ENCODE data around the gene EMC6. TPM values are rescaled to one million over a fixed set of nuclear protein-coding genes. Genes with fewer than 3 reads are reported as not detected.

EMC6 gene
- total and polyA plus RNA-seq, 2 of the 13 experiments (the other 11 are each of a cell fraction or from before 2014, with no cell fraction given) = 45.1 to 47.7 TPM

DNA sequence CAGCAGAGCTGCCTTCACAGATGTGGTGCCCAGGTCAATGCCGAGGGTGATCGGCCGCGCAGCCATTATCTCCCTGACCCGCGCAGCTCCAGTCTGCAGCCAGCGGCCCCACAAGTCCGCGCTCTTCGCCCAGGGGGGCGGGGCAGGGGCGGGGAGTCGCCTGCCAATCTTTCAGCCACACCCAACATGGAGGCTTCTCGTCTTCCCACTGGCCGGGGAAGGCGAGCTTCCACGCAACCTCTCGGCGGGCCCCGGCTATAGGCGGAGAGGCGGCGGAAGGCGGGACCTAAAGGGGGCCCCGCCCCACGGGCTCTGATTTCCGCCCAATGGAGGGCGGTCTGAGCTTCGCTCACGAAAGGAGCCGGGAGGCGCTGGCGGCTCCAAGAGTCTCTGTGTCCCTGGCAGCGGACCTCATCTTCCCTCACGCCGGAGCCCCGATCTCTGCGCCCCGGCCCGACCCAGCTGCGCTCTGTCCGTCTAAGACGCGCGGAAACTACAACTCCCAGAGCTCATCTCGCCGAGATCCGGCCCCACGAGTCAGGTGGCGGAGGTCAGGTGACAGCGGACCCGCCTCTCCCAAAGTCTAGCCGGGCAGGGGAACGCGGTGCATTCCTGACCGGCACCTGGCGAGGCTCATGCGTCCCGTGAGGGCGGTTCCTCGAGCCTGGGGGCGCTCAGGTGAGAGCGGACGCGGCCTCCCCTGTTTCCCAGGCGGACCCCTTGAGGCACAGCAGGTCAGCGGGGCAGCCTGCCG, 32.3 kb upstream of the EMC6 start, which contains the start of the genes CTNS and SHPK (continued):
- TF ChIP-seq HCFC1 (IDR thresholded peaks at IDR 0.05; ENCODE audit: low read depth, low read length) (peak; percentile 86), NR2F1 (CRISPR knock-in tag; IDR thresholded peaks at IDR 0.05) (no peak), MEIS1 (CRISPR knock-in tag; IDR thresholded peaks at IDR 0.05; ENCODE audit: borderline replicate concordance) (no peak), RFX3 (CRISPR knock-in tag; IDR thresholded peaks at IDR 0.05) (no peak; the same call in 1 of the 2 replicates), ATRX (CRISPR knock-in tag; IDR thresholded peaks at IDR 0.05; ENCODE audit: borderline replicate concordance) (no peak), DNMT1 (CRISPR knock-in tag; IDR thresholded peaks at IDR 0.05) (no peak), ZNF839 (CRISPR knock-in tag; IDR thresholded peaks at IDR 0.05; ENCODE audit: borderline replicate concordance) (peak; percentile 45), TBL1XR1 (IDR thresholded peaks at IDR 0.05; ENCODE audit: borderline replicate concordance, low read length, partially characterized antibody) (peak; percentile 30), ZFP91 (CRISPR knock-in tag; IDR thresholded peaks at IDR 0.05; ENCODE audit: borderline replicate concordance) (peak; percentile 76), MYC (CRISPR knock-in tag; IDR thresholded peaks at IDR 0.05; ENCODE audit: borderline replicate concordance) (peak; percentile 66), MIER3 (CRISPR knock-in tag; IDR thresholded peaks at IDR 0.05; ENCODE audit: borderline replicate concordance) (no peak), ZNF260 (CRISPR knock-in tag; IDR thresholded peaks at IDR 0.05; ENCODE audit: borderline replicate concordance, low read depth) (no peak), ZNF121 (CRISPR knock-in tag; IDR thresholded peaks at IDR 0.05) (0 out of 2 replicates have a peak, but pooled peaks have one; percentile 39), SIX1 (CRISPR knock-in tag; IDR thresholded peaks at IDR 0.05; ENCODE audit: borderline replicate concordance) (peak; percentile 23; the same call in 1 of the 2 replicates)
- TF ChIP-seq, protein P1, sequence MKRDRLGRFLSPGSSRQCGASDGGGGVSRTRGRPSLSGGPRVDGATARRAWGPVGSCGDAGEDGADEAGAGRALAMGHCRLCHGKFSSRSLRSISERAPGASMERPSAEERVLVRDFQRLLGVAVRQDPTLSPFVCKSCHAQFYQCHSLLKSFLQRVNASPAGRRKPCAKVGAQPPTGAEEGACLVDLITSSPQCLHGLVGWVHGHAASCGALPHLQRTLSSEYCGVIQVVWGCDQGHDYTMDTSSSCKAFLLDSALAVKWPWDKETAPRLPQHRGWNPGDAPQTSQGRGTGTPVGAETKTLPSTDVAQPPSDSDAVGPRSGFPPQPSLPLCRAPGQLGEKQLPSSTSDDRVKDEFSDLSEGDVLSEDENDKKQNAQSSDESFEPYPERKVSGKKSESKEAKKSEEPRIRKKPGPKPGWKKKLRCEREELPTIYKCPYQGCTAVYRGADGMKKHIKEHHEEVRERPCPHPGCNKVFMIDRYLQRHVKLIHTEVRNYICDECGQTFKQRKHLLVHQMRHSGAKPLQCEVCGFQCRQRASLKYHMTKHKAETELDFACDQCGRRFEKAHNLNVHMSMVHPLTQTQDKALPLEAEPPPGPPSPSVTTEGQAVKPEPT (CRISPR knock-in tag; IDR thresholded peaks at IDR 0.05; ENCODE audit: low read depth) = no peak
- TF ChIP-seq, protein P2, sequence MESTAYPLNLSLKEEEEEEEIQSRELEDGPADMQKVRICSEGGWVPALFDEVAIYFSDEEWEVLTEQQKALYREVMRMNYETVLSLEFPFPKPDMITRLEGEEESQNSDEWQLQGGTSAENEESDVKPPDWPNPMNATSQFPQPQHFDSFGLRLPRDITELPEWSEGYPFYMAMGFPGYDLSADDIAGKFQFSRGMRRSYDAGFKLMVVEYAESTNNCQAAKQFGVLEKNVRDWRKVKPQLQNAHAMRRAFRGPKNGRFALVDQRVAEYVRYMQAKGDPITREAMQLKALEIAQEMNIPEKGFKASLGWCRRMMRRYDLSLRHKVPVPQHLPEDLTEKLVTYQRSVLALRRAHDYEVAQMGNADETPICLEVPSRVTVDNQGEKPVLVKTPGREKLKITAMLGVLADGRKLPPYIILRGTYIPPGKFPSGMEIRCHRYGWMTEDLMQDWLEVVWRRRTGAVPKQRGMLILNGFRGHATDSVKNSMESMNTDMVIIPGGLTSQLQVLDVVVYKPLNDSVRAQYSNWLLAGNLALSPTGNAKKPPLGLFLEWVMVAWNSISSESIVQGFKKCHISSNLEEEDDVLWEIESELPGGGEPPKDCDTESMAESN (CRISPR knock-in tag; conservative IDR thresholded peaks at IDR 0.05) = peak; percentile 73; the same call in 1 of the 2 replicates
- TF ChIP-seq, protein P3, sequence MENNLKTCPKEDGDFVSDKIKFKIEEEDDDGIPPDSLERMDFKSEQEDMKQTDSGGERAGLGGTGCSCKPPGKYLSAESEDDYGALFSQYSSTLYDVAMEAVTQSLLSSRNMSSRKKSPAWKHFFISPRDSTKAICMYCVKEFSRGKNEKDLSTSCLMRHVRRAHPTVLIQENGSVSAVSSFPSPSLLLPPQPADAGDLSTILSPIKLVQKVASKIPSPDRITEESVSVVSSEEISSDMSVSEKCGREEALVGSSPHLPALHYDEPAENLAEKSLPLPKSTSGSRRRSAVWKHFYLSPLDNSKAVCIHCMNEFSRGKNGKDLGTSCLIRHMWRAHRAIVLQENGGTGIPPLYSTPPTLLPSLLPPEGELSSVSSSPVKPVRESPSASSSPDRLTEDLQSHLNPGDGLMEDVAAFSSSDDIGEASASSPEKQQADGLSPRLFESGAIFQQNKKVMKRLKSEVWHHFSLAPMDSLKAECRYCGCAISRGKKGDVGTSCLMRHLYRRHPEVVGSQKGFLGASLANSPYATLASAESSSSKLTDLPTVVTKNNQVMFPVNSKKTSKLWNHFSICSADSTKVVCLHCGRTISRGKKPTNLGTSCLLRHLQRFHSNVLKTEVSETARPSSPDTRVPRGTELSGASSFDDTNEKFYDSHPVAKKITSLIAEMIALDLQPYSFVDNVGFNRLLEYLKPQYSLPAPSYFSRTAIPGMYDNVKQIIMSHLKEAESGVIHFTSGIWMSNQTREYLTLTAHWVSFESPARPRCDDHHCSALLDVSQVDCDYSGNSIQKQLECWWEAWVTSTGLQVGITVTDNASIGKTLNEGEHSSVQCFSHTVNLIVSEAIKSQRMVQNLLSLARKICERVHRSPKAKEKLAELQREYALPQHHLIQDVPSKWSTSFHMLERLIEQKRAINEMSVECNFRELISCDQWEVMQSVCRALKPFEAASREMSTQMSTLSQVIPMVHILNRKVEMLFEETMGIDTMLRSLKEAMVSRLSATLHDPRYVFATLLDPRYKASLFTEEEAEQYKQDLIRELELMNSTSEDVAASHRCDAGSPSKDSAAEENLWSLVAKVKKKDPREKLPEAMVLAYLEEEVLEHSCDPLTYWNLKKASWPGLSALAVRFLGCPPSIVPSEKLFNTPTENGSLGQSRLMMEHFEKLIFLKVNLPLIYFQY (CRISPR knock-in tag; IDR thresholded peaks at IDR 0.05; ENCODE audit: borderline replicate concordance) = peak; percentile 56

Measured in HepG2 (cell line).